Superior temporal gyrus (tissue), 1 donor: ENCODE results near the gene OR8U1.
"Not testable (repeated sequence)": the region's sequence is repeated elsewhere in the genome, so short reads cannot be mapped to it uniquely, and the experiment has no call there.

Experiments used
- DNase-seq: peaks from one replicate; pipeline ENCODE4 v3.0.0-alpha.2; 2016; ENCODE audit errors: extremely low spot score

Gene OR8U1

GRCh38 chr11:56375324-56375723 is at the start of gene OR8U1:
TSS of gene OR8U1 (plus strand) at chr11:56375624. CDS start at chr11:56375624, 0 bp downstream.
- DNase-seq = no peak

- DNase-seq = no peak
These were observed 43.4 kb upstream of the OR8U1 start for GRCh38 chr11:56331861-56332491.

GRCh38 chr11:56333156-56333555 is 42.3 kb upstream of the OR8U1 start:
- DNase-seq = peak; percentile 9

- DNase-seq = no peak
These were observed 35.1 kb upstream of the OR8U1 start for GRCh38 chr11:56340289-56340688.

GRCh38 chr11:56345739-56346138 is 29.7 kb upstream of the OR8U1 start, which contains the start of gene OR8K1:
TSS of gene OR8K1 (plus strand) at chr11:56346039. CDS start at chr11:56346039, 0 bp downstream.
- no peak for DNase-seq

- no peak for DNase-seq
These were observed 21.4 kb upstream of the OR8U1 start, which contains the start of gene OR8J1 for GRCh38 chr11:56353991-56354390. TSS of gene OR8J1 (plus strand) at chr11:56354291. CDS start at chr11:56360247, 5,956 bp downstream.

- DNase-seq = no peak
These were observed 4.7 kb downstream of the OR8U1 start for GRCh38 chr11:56380120-56380519.

- no peak for DNase-seq
These were observed 19.0 kb downstream of the OR8U1 start for GRCh38 chr11:56394381-56394780.

- no peak for DNase-seq
These were observed 20.6 kb downstream of the OR8U1 start for GRCh38 chr11:56396047-56396446.

GRCh38 chr11:56401858-56402461 is 26.5 kb downstream of the OR8U1 start:
- not testable (repeated sequence) for DNase-seq

GRCh38 chr11:56404393-56404792 is 29.0 kb downstream of the OR8U1 start:
- no peak for DNase-seq

GRCh38 chr11:56410801-56411200 is 35.4 kb downstream of the OR8U1 start:
- DNase-seq = no peak

GRCh38 chr11:56412396-56412795 is 37.0 kb downstream of the OR8U1 start, which contains the start of gene OR5AL1:
TSS of gene OR5AL1 (plus strand) at chr11:56412696.
- DNase-seq = no peak
